KOPT-K1 (cell line): ENCODE measurements around the gene RNF17.

Experiments used
- H3K27ac ChIP-seq: fragments of 200-600 bp; sonication (generic); 2 replicates; pipeline ENCODE4 v1.5.1; 2016; ENCODE audit warnings: antibody characterized with exemption, mild to moderate bottlenecking, low read depth, low read length; ENCODE audit not compliant: poor library complexity, severe bottlenecking
- H3K36me3 ChIP-seq: fragments of 200-600 bp; sonication (generic); 2 replicates; pipeline ENCODE4 v1.5.1; 2017; ENCODE audit warnings: antibody characterized with exemption, mild to moderate bottlenecking, low read length, moderate library complexity; ENCODE audit not compliant: insufficient read depth
- H3K9me3 ChIP-seq: fragments of 200-600 bp; sonication (generic); 2 replicates; pipeline ENCODE4 v1.5.1; 2017; ENCODE audit warnings: antibody characterized with exemption, low read length, mild to moderate bottlenecking; ENCODE audit not compliant: insufficient read depth, poor library complexity, severe bottlenecking

RNF17 gene

GRCh38 chr13:24740014-24740890 is 23.7 kb upstream of the RNF17 start:
- H3K36me3 ChIP-seq = no peaks in the 10 kb centered on the region
- no peaks in the 10 kb centered on the region for H3K9me3 ChIP-seq
- no peak overlapping the region for H3K27ac ChIP-seq

- no peaks in the 10 kb centered on the region for H3K9me3 ChIP-seq
Observed at GRCh38 chr13:24741016-24741662, 22.8 kb upstream of the RNF17 start.

GRCh38 chr13:24741791-24742190 is 22.2 kb upstream of the RNF17 start:
- Histone ChIP-seq H3K9me3 (no peaks in the 10 kb centered on the region), H3K36me3 (no peaks in the 10 kb centered on the region), H3K27ac (no peak overlapping the region)

More at GRCh38 chr13:24741016-24741662, 22.8 kb upstream of the RNF17 start:
- no peak overlapping the region for H3K27ac ChIP-seq
- H3K36me3 ChIP-seq = no peaks in the 10 kb centered on the region

- Histone ChIP-seq H3K9me3 (no peaks in the 10 kb centered on the region), H3K27ac (no peak overlapping the region), H3K36me3 (no peaks in the 10 kb centered on the region)
Observed at GRCh38 chr13:24742294-24742693, 21.7 kb upstream of the RNF17 start.

- no peaks in the 10 kb centered on the region for H3K36me3 ChIP-seq
- no peak overlapping the region for H3K27ac ChIP-seq
- H3K9me3 ChIP-seq = no peaks in the 10 kb centered on the region
Observed at GRCh38 chr13:24742977-24743376, 21.0 kb upstream of the RNF17 start.

- Histone ChIP-seq H3K27ac (no peak overlapping the region), H3K36me3 (no peaks in the 10 kb centered on the region), H3K9me3 (no peaks in the 10 kb centered on the region)
Observed at GRCh38 chr13:24744247-24744646, 19.7 kb upstream of the RNF17 start.

- H3K36me3 ChIP-seq = no peaks in the 10 kb centered on the region
- no peak overlapping the region for H3K27ac ChIP-seq
- no peaks in the 10 kb centered on the region for H3K9me3 ChIP-seq
Observed at GRCh38 chr13:24745516-24745860, 18.5 kb upstream of the RNF17 start.

GRCh38 chr13:24745861-24746617 is 17.9 kb upstream of the RNF17 start:
- H3K27ac ChIP-seq = no peak overlapping the region
- H3K9me3 ChIP-seq = no peaks in the 10 kb centered on the region
- no peaks in the 10 kb centered on the region for H3K36me3 ChIP-seq

- H3K9me3 ChIP-seq = no peaks in the 10 kb centered on the region
- no peak overlapping the region for H3K27ac ChIP-seq
- H3K36me3 ChIP-seq = no peaks in the 10 kb centered on the region
Observed at GRCh38 chr13:24746618-24747247, 17.2 kb upstream of the RNF17 start.

GRCh38 chr13:24747248-24748060 is 16.5 kb upstream of the RNF17 start:
- Histone ChIP-seq H3K27ac (no peak overlapping the region), H3K36me3 (no peaks in the 10 kb centered on the region), H3K9me3 (no peaks in the 10 kb centered on the region)

- Histone ChIP-seq H3K27ac (no peak overlapping the region), H3K36me3 (no peaks in the 10 kb centered on the region), H3K9me3 (no peaks in the 10 kb centered on the region)
Observed at GRCh38 chr13:24748061-24748400, 15.9 kb upstream of the RNF17 start.

- Histone ChIP-seq H3K36me3 (no peaks in the 10 kb centered on the region), H3K27ac (no peak overlapping the region), H3K9me3 (no peaks in the 10 kb centered on the region)
Observed at GRCh38 chr13:24759197-24759596, 4.8 kb upstream of the RNF17 start.

- H3K27ac ChIP-seq = no peak overlapping the region
- H3K9me3 ChIP-seq = no peaks in the 10 kb centered on the region
- no peaks in the 10 kb centered on the region for H3K36me3 ChIP-seq
Observed at GRCh38 chr13:24764276-24764630, 284 bp downstream of the RNF17 start.

- H3K27ac ChIP-seq = no peak overlapping the region
- no peaks in the 10 kb centered on the region for H3K9me3 ChIP-seq
- H3K36me3 ChIP-seq = no peaks in the 10 kb centered on the region
Observed at GRCh38 chr13:24777171-24777570, 13.2 kb downstream of the RNF17 start.
